HEK293 (cell line): Measurements from ENCODE around the gene PGGHG.

Experiments used
- CTCF ChIA-PET: fragments of 350-600 bp; formaldehyde crosslinking; extraction: SDS; loops from one replicate; lab custom pipeline; 2021; ENCODE audit warnings: antibody characterized with exemption; lab: Yijun Ruan, JAX
- POLR2A ChIA-PET: fragments of 300-600 bp; formaldehyde crosslinking; extraction: SDS; loops from one replicate; lab custom pipeline; 2020; ENCODE audit warnings: antibody characterized with exemption, inconsistent platforms; lab: Yijun Ruan, JAX
- H3K27ac ChIP-seq: fragments of 200-500 bp; sonication (Bioruptor generic); 2 replicates; pipeline ENCODE4 v1.5.1; 2014; ENCODE audit warnings: low read depth, low read length, control low read depth, inconsistent platforms; ENCODE audit errors: extremely low read depth
- H3K36me3 ChIP-seq, 2 experiments: fragments of 200-500 bp in 1 of 2; sonication (Bioruptor generic) in 1 of 2; 1 replicate in 1 of 2; 2 replicates in 1 of 2; pipeline ENCODE4 v1.5.1; 2014 to 2017; ENCODE audit warnings: inconsistent platforms in 2 of 2, low read length in 2 of 2; ENCODE audit not compliant: control insufficient read depth in 2 of 2, insufficient read depth in 1 of 2
- H3K4me1 ChIP-seq: fragments of 200-500 bp; sonication (Bioruptor generic); 2 replicates; pipeline ENCODE4 v1.5.1; 2014; ENCODE audit warnings: mild to moderate bottlenecking, low read length, inconsistent platforms; ENCODE audit not compliant: control insufficient read depth, insufficient read depth
- H3K4me3 ChIP-seq: 2 replicates; pipeline ENCODE4 v1.5.1; 2011; ENCODE audit warnings: low read depth, mild to moderate bottlenecking, control low read depth, low read length, moderate library complexity
- H3K9me3 ChIP-seq: fragments of 200-500 bp; sonication (Bioruptor generic); 2 replicates; pipeline ENCODE4 v1.5.1; 2014; ENCODE audit warnings: low read depth, low read length, inconsistent platforms; ENCODE audit not compliant: control insufficient read depth, insufficient read depth
- EGR2 ChIP-seq: fragments of 450-650 bp; formaldehyde crosslinking; IDR thresholded peaks from 2 replicates; pipeline ENCODE4 v1.5.1; 2016; ENCODE audit warnings: low read depth, missing biosample characterization, missing genetic modification characterization
- GLI4 ChIP-seq: fragments of 450-650 bp; formaldehyde crosslinking; IDR thresholded peaks from 2 replicates; pipeline ENCODE4 v1.5.1; 2016; ENCODE audit warnings: missing biosample characterization, missing genetic modification characterization
- HOXA7 ChIP-seq: sonication (generic); formaldehyde crosslinking; IDR thresholded peaks from 2 replicates; pipeline ENCODE4 v1.8.1; 2022; ENCODE audit warnings: missing genetic modification reagents, borderline replicate concordance
- ZBTB48 ChIP-seq: fragments of 450-650 bp; formaldehyde crosslinking; IDR thresholded peaks from 2 replicates; pipeline ENCODE4 v1.5.1; 2016; ENCODE audit warnings: missing biosample characterization, missing genetic modification characterization
- ZFHX2 ChIP-seq: fragments of 450-650 bp; formaldehyde crosslinking; conservative IDR thresholded peaks from 2 replicates; pipeline ENCODE4 v1.5.1; 2016; ENCODE audit warnings: missing biosample characterization, missing genetic modification characterization
- ZNF114 ChIP-seq: fragments of 450-650 bp; formaldehyde crosslinking; IDR thresholded peaks from 2 replicates; pipeline ENCODE4 v1.5.0; 2017; ENCODE audit warnings: missing biosample characterization, missing genetic modification characterization
- ZNF19 ChIP-seq: fragments of 450-650 bp; formaldehyde crosslinking; IDR thresholded peaks from 2 replicates; pipeline ENCODE4; 2016; ENCODE audit warnings: missing biosample characterization, missing genetic modification characterization, low read depth
- ZNF239 ChIP-seq: fragments of 450-650 bp; formaldehyde crosslinking; IDR thresholded peaks from 2 replicates; pipeline ENCODE4 v1.5.1; 2016; ENCODE audit warnings: missing biosample characterization, missing genetic modification characterization
- ZNF24 ChIP-seq: fragments of 450-650 bp; formaldehyde crosslinking; IDR thresholded peaks from 2 replicates; pipeline ENCODE4 v1.5.1; 2016; ENCODE audit warnings: missing biosample characterization, missing genetic modification characterization
- ZNF248 ChIP-seq: fragments of 450-650 bp; formaldehyde crosslinking; IDR thresholded peaks from 2 replicates; pipeline ENCODE4 v1.5.1; 2017; ENCODE audit warnings: missing biosample characterization, missing genetic modification characterization
- ZNF302 ChIP-seq: fragments of 450-650 bp; formaldehyde crosslinking; IDR thresholded peaks from 2 replicates; pipeline ENCODE4 v1.5.1; 2016; ENCODE audit warnings: missing biosample characterization, missing genetic modification characterization, low read depth
- ZNF341 ChIP-seq: fragments of 450-650 bp; formaldehyde crosslinking; IDR thresholded peaks from 2 replicates; pipeline ENCODE4; 2016; ENCODE audit warnings: low read depth, missing biosample characterization, missing genetic modification characterization
- ZNF423 ChIP-seq: fragments of 450-650 bp; formaldehyde crosslinking; IDR thresholded peaks from 2 replicates; pipeline ENCODE4 v1.5.1; 2016; ENCODE audit warnings: missing biosample characterization, missing genetic modification characterization
- ZNF555 ChIP-seq: fragments of 450-650 bp; formaldehyde crosslinking; conservative IDR thresholded peaks from 2 replicates; pipeline ENCODE4 v1.5.1; 2017; ENCODE audit warnings: missing biosample characterization, mild to moderate bottlenecking, missing genetic modification characterization, inconsistent platforms
- ZNF600 ChIP-seq: fragments of 450-650 bp; formaldehyde crosslinking; IDR thresholded peaks from 2 replicates; pipeline ENCODE4 v1.5.1; 2016; ENCODE audit warnings: missing biosample characterization, missing genetic modification characterization
- ZNF626 ChIP-seq: fragments of 450-650 bp; sonication (Bioruptor Pico); formaldehyde crosslinking; IDR thresholded peaks from 2 replicates; pipeline ENCODE4 v1.5.1; 2018; ENCODE audit warnings: missing biosample characterization, missing genetic modification characterization, inconsistent platforms
- ZNF629 ChIP-seq: fragments of 450-650 bp; formaldehyde crosslinking; IDR thresholded peaks from 2 replicates; pipeline ENCODE4 v1.5.1; 2017; ENCODE audit warnings: missing biosample characterization, missing genetic modification characterization
- ZNF670 ChIP-seq: fragments of 450-650 bp; formaldehyde crosslinking; IDR thresholded peaks from 2 replicates; pipeline ENCODE4 v1.5.1; 2016; ENCODE audit warnings: missing biosample characterization, missing genetic modification characterization, low read depth
- ZNF830 ChIP-seq: fragments of 450-650 bp; IDR thresholded peaks from 2 replicates; pipeline ENCODE4 v1.5.0; 2018; ENCODE audit warnings: missing biosample characterization, missing genetic modification characterization, low read depth, mild to moderate bottlenecking, moderate library complexity
- TF ChIP-seq, protein P1 (sequence below): fragments of 450-650 bp; formaldehyde crosslinking; IDR thresholded peaks from 2 replicates; pipeline ENCODE4 v1.5.1; 2016; ENCODE audit warnings: missing biosample characterization, missing genetic modification characterization, low read depth
- TF ChIP-seq, protein P2 (sequence below): fragments of 450-650 bp; formaldehyde crosslinking; IDR thresholded peaks from 2 replicates; pipeline ENCODE4 v1.5.1; 2016; ENCODE audit warnings: missing biosample characterization, missing genetic modification characterization
- TF ChIP-seq, protein P3 (sequence below): fragments of 450-650 bp; formaldehyde crosslinking; IDR thresholded peaks from 2 replicates; pipeline ENCODE4 v1.5.1; 2017; ENCODE audit warnings: missing biosample characterization, missing genetic modification characterization

PGGHG gene

DNA sequence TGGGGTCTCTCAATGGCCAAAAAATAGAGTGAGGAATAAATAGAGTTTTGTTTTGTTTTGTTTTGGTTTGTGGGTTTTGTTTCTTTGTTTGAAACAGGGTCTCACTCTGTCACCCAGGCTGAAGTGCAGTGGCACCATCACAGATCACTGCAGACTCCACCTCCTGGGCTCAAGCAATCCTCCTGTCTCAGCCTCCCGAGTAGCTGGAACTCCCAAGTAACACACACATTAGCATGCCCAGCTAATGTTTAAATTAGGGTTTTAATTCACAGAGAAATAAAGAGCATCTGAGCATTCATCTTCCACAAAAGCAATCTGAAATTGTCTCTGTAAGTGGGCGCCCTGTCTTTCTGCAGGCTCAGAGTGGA, 40.9 kb downstream of the PGGHG start:
- H3K36me3 ChIP-seq: no peaks in the 10 kb centered on the region
- no peak overlapping the region for H3K4me3 ChIP-seq
- no peak overlapping the region for H3K27ac ChIP-seq
- TF ChIP-seq ZNF239 (tag by site-specific recombination): no peak
- no peak for TF ChIP-seq ZBTB48
- no peak for TF ChIP-seq ZNF626 (tag by site-specific recombination)
- TF ChIP-seq, protein P1, sequence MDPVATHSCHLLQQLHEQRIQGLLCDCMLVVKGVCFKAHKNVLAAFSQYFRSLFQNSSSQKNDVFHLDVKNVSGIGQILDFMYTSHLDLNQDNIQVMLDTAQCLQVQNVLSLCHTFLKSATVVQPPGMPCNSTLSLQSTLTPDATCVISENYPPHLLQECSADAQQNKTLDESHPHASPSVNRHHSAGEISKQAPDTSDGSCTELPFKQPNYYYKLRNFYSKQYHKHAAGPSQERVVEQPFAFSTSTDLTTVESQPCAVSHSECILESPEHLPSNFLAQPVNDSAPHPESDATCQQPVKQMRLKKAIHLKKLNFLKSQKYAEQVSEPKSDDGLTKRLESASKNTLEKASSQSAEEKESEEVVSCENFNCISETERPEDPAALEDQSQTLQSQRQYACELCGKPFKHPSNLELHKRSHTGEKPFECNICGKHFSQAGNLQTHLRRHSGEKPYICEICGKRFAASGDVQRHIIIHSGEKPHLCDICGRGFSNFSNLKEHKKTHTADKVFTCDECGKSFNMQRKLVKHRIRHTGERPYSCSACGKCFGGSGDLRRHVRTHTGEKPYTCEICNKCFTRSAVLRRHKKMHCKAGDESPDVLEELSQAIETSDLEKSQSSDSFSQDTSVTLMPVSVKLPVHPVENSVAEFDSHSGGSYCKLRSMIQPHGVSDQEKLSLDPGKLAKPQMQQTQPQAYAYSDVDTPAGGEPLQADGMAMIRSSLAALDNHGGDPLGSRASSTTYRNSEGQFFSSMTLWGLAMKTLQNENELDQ (tag by site-specific recombination): no peak
- TF ChIP-seq ZNF670 (tag by site-specific recombination): no peak
- no peak for TF ChIP-seq ZNF114 (tag by site-specific recombination)
- TF ChIP-seq ZNF629: no peak
- no peak for TF ChIP-seq ZNF423
- TF ChIP-seq, protein P2, sequence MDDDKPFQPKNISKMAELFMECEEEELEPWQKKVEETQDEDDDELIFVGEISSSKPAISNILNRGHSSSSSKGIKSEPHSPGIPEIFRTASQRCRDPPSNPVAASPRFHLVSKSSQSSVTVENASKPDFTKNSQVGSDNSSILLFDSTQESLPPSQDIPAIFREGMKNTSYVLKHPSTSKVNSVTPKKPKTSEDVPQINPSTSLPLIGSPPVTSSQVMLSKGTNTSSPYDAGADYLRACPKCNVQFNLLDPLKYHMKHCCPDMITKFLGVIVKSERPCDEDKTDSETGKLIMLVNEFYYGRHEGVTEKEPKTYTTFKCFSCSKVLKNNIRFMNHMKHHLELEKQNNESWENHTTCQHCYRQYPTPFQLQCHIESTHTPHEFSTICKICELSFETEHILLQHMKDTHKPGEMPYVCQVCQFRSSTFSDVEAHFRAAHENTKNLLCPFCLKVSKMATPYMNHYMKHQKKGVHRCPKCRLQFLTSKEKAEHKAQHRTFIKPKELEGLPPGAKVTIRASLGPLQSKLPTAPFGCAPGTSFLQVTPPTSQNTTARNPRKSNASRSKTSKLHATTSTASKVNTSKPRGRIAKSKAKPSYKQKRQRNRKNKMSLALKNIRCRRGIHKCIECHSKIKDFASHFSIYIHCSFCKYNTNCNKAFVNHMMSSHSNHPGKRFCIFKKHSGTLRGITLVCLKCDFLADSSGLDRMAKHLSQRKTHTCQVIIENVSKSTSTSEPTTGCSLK (tag by site-specific recombination): no peak
- POLR2A ChIA-PET: interaction anchor here (1.1 kb wide), 1 partner anchor 123 kb away, joined by 4 read pairs; no protein-coding TSS in a partner anchor
- no peaks in the 10 kb centered on the region for H3K9me3 ChIP-seq
- CTCF ChIA-PET: interaction anchor here (1.3 to 2.3 kb wide), 3 partner anchors 13 to 24 kb away, joined by 5 to 8 read pairs (median 6); no protein-coding TSS in a partner anchor
- H3K4me1 ChIP-seq: no peaks in the 10 kb centered on the region

DNA sequence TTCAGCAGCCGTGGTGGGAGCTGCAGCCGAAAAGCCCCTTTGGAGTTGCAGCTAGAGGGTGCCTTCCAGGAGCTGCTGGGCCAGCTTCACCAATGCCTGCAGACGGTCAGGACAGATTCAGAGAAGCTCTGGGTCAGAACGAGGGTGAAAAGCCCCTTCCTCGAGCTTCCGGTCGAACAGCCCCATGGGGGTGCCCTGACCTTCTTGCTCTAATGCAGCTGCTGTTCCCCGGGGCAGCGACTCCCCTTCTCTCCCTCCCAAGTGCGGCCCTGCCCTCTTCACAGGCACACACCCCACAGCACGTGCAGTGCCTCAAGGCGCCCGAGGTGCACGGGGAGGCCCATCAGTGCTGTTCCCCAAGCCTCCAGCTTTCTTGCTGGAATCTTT, 41.4 kb downstream of the PGGHG start:
- no peaks in the 10 kb centered on the region for H3K36me3 ChIP-seq
- H3K4me3 ChIP-seq: no peak overlapping the region
- POLR2A ChIA-PET: no interaction called here
- CTCF ChIA-PET: interaction anchor here (1.5 to 2.3 kb wide), 2 partner anchors 13 to 25 kb away, joined by 6 to 8 read pairs; no protein-coding TSS in a partner anchor
- H3K9me3 ChIP-seq: no peaks in the 10 kb centered on the region
- H3K27ac ChIP-seq: no peak overlapping the region
- TF ChIP-seq EGR2: no peak
- TF ChIP-seq, protein P3, sequence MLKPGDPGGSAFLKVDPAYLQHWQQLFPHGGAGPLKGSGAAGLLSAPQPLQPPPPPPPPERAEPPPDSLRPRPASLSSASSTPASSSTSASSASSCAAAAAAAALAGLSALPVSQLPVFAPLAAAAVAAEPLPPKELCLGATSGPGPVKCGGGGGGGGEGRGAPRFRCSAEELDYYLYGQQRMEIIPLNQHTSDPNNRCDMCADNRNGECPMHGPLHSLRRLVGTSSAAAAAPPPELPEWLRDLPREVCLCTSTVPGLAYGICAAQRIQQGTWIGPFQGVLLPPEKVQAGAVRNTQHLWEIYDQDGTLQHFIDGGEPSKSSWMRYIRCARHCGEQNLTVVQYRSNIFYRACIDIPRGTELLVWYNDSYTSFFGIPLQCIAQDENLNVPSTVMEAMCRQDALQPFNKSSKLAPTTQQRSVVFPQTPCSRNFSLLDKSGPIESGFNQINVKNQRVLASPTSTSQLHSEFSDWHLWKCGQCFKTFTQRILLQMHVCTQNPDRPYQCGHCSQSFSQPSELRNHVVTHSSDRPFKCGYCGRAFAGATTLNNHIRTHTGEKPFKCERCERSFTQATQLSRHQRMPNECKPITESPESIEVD (tag by site-specific recombination): no peak
- no peak for TF ChIP-seq ZNF248 (tag by site-specific recombination)
- TF ChIP-seq ZNF302 (tag by site-specific recombination): no peak
- no peak for TF ChIP-seq ZFHX2
- no peak for TF ChIP-seq ZNF600 (tag by site-specific recombination)
- no peak for TF ChIP-seq GLI4 (tag by site-specific recombination)
- no peak for TF ChIP-seq ZNF19 (tag by site-specific recombination)
- TF ChIP-seq ZNF555 (tag by site-specific recombination): no peak
- no peak for TF ChIP-seq HOXA7 (CRISPR knock-in tag)
- TF ChIP-seq ZNF341 (tag by site-specific recombination): no peak
- no peak for TF ChIP-seq ZNF24 (tag by site-specific recombination)
- no peak for TF ChIP-seq ZNF830 (tag by site-specific recombination)
- no peaks in the 10 kb centered on the region for H3K4me1 ChIP-seq
